Left kidney (tissue), 8 donors: ENCODE data around the gene CT45A1. TPM values are rescaled to one million over a fixed set of nuclear protein-coding genes. Genes with fewer than 3 reads are reported as not detected.
A peak's percentile ranks its signal among the peaks of the same experiment; 100 is the strongest.
"Not testable (repeated sequence)": the region's sequence is repeated elsewhere in the genome, so short reads cannot be mapped to it uniquely, and the experiment has no call there.

Experiments used
- DNase-seq: peaks from one replicate; pipeline ENCODE4 v3.0.0-alpha.2; 2013
- long read RNA-seq, 8 donors: transcript quantifications; one replicate each; lab custom pipeline, GENCODE V29; 2026
- polyA plus RNA-seq: library from polyadenylated mRNA; unstranded; fragments of 120-200 nt; gene quantifications from one replicate; pipeline ENCODE4 v1.2.1, GENCODE V29; 2013; ENCODE audit not compliant: insufficient read length

CT45A1 gene
- polyA plus RNA-seq, result not detected
- long read RNA-seq, donor 1, result 0 reads
- long read RNA-seq, donor 2, result 0 reads
- long read RNA-seq, donor 3, result 0 reads
- long read RNA-seq, donor 4, result 0 reads
- long read RNA-seq, donor 5, result 0 reads
- long read RNA-seq, donor 6, result 0 reads
- long read RNA-seq, donor 7, result 0 reads
- long read RNA-seq, donor 8, result 0 reads

- DNase-seq, result not testable (repeated sequence)
These were observed at the start of gene CT45A1 for GRCh38 chrX:135713183-135713689. CT45A1 (plus strand) TSS chrX:135713639; CDS start chrX:135718941, 5,302 bp downstream.

DNA sequence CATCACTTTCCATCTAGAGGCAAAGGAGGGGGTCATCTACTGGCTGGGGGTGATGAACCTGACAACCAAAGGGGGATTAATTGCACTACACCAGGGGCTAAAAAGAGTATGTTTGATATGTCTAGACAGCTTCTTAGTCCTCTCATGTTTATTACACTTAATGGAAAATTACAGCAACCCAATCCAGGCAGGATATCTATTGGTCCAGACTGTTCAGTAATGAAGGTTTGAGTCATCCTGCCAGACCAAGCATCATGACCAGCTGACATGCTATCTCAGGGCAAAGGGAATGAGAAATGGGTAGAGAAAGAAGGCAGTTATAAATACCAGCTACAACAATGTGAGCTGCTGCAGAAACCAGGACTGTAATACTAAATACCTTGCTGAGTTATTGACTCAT, 40.5 kb upstream of the CT45A1 start:
- not testable (repeated sequence) for DNase-seq

- no peak for DNase-seq
These were observed 25.3 kb upstream of the CT45A1 start for GRCh38 chrX:135688137-135688536.

DNA sequence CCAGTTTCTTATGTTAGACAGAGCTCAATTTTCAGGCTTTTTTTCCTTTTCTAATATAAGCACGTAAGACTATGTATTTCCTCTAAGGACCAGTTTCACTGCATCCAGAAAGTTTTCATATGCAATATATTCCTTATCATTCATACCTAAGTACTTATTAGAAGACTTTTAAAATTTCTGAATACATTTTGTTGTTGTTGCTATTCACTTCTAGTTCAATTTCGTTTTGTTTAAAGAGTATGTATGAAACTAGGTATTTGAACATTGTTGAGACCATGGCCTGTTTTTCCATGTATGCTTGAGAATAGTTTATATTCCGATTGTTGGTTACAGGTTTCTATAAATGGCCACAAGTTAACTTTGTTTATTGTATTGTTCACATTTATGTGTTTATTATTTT, 18.0 kb upstream of the CT45A1 start:
- no peak for DNase-seq

DNA sequence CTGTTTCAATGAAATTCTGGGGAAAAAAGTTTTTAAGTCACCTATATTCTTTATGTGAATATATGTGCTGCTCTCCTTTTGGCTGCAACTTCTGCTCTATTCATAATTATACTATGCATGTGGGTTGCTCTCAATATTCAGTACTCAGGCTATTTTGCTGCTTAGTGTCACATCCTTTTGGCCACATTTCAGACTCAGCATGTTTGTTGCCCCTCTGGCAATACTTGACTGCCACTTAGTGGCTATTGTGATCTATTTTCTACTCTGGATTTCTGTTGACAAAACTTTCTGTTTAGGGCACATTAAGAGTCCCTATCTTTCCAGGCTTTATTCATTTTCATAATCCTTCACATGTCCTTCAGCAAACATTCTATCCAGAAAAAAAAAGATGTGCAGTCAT, 15.8 kb upstream of the CT45A1 start:
- no peak for DNase-seq

DNA sequence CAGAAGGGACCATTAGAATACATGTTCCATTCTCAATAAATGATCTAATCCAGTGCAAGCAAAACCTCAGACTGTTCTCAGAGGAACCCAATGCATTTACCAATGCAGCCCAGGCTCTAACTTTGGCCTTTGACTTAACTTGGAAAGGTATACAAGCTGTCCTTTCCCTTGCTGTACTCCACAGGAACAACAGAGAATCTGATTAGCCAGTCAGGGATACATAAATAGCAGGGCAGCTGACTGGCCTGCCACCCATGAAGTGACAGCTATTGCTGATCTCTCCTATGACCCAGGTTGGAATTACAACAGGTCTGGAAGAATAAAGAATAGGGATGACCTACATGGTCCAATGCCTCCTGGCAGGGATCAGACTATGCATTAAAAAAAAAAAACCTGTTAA, 14.5 kb upstream of the CT45A1 start:
- DNase-seq, result no peak

DNA sequence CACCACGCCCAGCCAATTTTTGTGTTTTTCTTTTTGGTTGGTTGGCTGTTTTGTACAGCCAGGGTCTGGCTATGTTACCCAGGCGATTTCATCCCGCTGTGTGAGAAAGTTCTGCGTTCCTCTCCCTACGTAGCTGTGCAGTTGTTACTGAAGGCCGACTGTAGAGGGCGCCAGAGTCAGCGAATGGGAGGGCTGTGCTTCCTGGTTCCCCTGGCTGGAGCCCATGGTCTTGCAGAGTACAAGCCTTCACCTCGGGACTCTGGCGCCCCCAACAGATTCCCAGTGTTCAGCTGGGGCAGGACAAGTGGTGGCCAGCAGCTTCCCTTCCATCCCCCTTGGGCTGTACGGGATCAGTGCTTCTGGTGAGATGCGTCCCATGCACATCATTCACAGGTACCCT, 5.6 kb upstream of the CT45A1 start:
- no peak for DNase-seq

GRCh38 chrX:135713795-135714194, 356 bp downstream of the CT45A1 start:
- no peak for DNase-seq

DNA sequence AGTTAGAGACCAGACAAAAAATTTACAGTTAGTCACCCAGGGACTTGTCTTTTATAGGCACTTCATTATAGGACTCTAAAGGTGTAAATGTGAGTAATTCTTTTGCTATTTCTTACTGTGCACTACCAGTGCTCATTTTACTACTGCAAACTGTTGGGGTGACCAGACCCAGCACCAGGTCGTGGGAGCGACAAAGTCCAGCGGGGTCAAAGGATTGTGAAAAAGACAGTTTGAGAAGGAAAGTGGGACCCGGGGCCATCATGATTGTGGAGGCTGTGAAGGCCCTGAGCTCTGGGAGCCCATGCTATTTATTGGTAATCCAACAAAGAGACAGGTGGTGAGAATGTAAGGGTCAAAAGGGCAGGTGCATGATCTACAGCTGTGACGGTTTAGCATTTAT, 21.2 kb downstream of the CT45A1 start:
- DNase-seq, result not testable (repeated sequence)

GRCh38 chrX:135737366-135738071, 24.1 kb downstream of the CT45A1 start:
- peak; percentile 19 for DNase-seq

DNA sequence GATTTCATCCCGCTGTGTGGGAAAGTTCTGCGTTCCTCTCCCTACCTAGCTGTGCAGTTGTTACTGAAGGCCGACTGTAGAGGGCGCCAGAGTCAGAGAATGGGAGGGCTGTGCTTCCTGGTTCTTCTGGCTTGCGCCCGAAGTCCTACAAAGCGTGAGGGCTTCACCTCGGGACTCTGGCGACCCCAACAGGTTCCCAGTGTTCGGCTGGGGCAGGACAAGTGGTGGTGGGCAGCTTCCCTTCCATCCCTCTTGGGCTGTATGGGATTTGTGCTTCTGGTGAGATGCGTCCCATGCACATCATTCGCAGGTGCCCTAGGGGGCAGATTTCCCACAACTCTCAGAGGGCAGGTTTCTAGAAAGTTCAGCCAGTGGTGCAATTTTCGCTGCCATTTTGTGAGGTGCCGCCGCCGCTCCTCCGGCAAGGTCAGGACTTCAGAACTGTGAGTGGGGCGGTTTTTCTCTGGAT, 27.3 kb downstream of the CT45A1 start:
- DNase-seq, result peak; percentile 8

GRCh38 chrX:135741192-135741715, 27.8 kb downstream of the CT45A1 start:
- DNase-seq, result no peak

- not testable (repeated sequence) for DNase-seq
These were observed 31.3 kb downstream of the CT45A1 start for GRCh38 chrX:135744739-135745138.

- not testable (repeated sequence) for DNase-seq
These were observed 54.7 kb downstream of the CT45A1 start, which contains the start of gene CT45A3 for GRCh38 chrX:135768091-135768490. CT45A3 (minus strand) TSS chrX:135768191; CDS start chrX:135764444, 3,747 bp downstream.

Other genes with a start within 250 kb of the CT45A1 start
- gene INTS6L, start 193.0 kb upstream of the CT45A1 start, polyA plus RNA-seq, result 32.2 TPM
- gene CT45A3, start 54.6 kb downstream of the CT45A1 start, polyA plus RNA-seq, result not detected
- not detected for gene CT45A5, start 71.9 kb downstream of the CT45A1 start, polyA plus RNA-seq
- not detected for gene CT45A6, start 89.1 kb downstream of the CT45A1 start, polyA plus RNA-seq
- gene CT45A2, start 106.4 kb downstream of the CT45A1 start, polyA plus RNA-seq, result not detected
- not detected for gene CT45A7, start 123.6 kb downstream of the CT45A1 start, polyA plus RNA-seq
- not detected for gene CT45A8, start 140.9 kb downstream of the CT45A1 start, polyA plus RNA-seq
- not detected for gene CT45A9, start 158.2 kb downstream of the CT45A1 start, polyA plus RNA-seq
- not detected for gene CT45A10, start 179.8 kb downstream of the CT45A1 start, polyA plus RNA-seq
- gene SAGE1, start 180.1 kb downstream of the CT45A1 start, polyA plus RNA-seq, result not detected